Stomach (tissue), 9 donors: ENCODE data around the gene KPTN. TPM values are rescaled to one million over a fixed set of nuclear protein-coding genes. Genes with fewer than 3 reads are reported as not detected.

Experiments used
- DNase-seq, 2 donors: peaks; one replicate each; pipeline versions ENCODE4 v3.0.0 to v3.0.0-alpha.2; 2013 to 2019
- H3K27ac ChIP-seq, 5 donors: fragments of 200-600 bp in 4 of 5; sonication (generic) in 4 of 5; one replicate each; pipeline ENCODE4 v1.5.1; 2013 to 2019; ENCODE audit warnings: mild to moderate bottlenecking in 1 of 5, moderate library complexity in 1 of 5
- H3K27me3 ChIP-seq, 3 donors: fragments of 200-600 bp; sonication (generic); one replicate each; pipeline ENCODE4 v1.5.1; 2017 to 2019; ENCODE audit warnings: mixed run types in 1 of 3
- H3K36me3 ChIP-seq, 4 donors: fragments of 200-600 bp; sonication (generic); 1 replicate in 3 of 4; 2 replicates in 1 of 4; pipeline ENCODE4 v1.5.1; 2016 to 2019
- H3K4me1 ChIP-seq, 4 donors: fragments of 200-600 bp; sonication (generic); one replicate each; pipeline ENCODE4 v1.5.1; 2016 to 2019
- H3K4me3 ChIP-seq, 4 donors: fragments of 200-600 bp; sonication (generic) in 3 of 4; one replicate each; pipeline ENCODE4 v1.5.1; 2016 to 2019; ENCODE audit warnings: mild to moderate bottlenecking in 1 of 4
- H3K9me3 ChIP-seq, 4 donors: fragments of 200-600 bp; sonication (generic); one replicate each; pipeline ENCODE4 v1.5.1; 2016 to 2019
- EP300 ChIP-seq: sonication (generic); formaldehyde crosslinking; IDR thresholded peaks from one replicate; pipeline ENCODE4 v1.6.1; 2017; ENCODE audit warnings: antibody characterized with exemption
- POLR2A ChIP-seq, 4 donors: fragments of 450-650 bp; IDR thresholded peaks; one replicate each; pipeline ENCODE4 v1.6.1; 2016; ENCODE audit warnings: antibody characterized with exemption in 4 of 4, control low read depth in 2 of 4, mild to moderate bottlenecking in 1 of 4, moderate library complexity in 1 of 4
- POLR2AphosphoS5 ChIP-seq, 3 donors: sonication (generic); formaldehyde crosslinking; IDR thresholded peaks; one replicate each; pipeline ENCODE4 v1.6.1; 2016; ENCODE audit warnings: antibody characterized with exemption in 3 of 3
- WGBS, 5 donors: extraction: QIAGEN DNeasy Blood & Tissue Kit in 3 of 5; methylation state at CpG; one replicate each; pipeline versions ENCODE4 v1.1.5 to v1.1.7; 2013 to 2018; 5-methylcytosine and 5-hydroxymethylcytosine counted together
- intact Hi-C: fragments of 100-400 bp; cut with DNase I; formaldehyde crosslinking; loops from one replicate; pipeline ENCODE4 v1.15.1; 2023; ENCODE audit warnings: low total_unique reads
- polyA plus RNA-seq, 3 donors: library from polyadenylated mRNA; stranded (reverse); fragments of 200-250 nt; gene quantifications; one replicate each; pipeline ENCODE4 v1.2.3, GENCODE V29; 2013
- total RNA-seq, 5 donors: library from RNA; depleted of rRNA; stranded (reverse); fragments of >200 nt; gene quantifications; one replicate each; pipeline versions ENCODE4 v1.1.0 to v1.2.3, GENCODE V29; 2014 to 2016
- TF ChIP-seq, protein P1 (sequence below), 7 experiments: fragments of 450-650 bp in 4 of 7; fragments of 200-600 bp in 3 of 7; sonication (generic) in 3 of 7; IDR thresholded peaks; one replicate each; pipeline ENCODE4 v1.5.1; 2016 to 2019; ENCODE audit warnings: antibody characterized with exemption in 7 of 7, control low read depth in 2 of 7, mild to moderate bottlenecking in 1 of 7
- donor health status: healthy with polysubstance abuse.
- donor health status: Bipolar disorder and iron deficiency.
- donor health status: healthy.

The KPTN gene
- total and polyA plus RNA-seq, 8 donors: 3.2 to 28.0 (median 18.9) TPM

DNA sequence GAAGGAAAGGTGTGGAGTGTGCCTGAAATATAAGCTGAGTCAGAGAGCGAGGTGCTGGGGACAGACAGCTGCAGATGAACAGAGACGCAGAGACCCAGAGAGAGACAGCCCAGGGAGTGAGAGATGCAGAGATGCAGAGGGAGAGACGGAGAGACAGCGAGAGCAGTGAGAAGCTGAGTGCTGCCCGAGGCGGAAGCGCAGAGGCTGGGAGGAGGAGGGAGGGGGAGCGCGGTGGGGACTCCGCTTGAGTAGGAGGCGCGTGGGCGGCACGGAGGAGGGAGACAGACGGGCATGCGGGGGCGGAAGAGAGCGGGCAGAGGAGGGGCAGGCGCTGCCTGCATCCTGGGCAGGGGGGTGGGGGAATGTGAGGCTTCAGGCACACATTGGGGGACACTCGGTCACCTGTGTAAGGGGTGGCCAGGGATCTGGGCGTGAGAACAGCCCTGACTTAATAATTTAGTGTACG lies 38.0 kb downstream of the KPTN start:
- Histone ChIP-seq H3K27ac (no peak overlapping the region), H3K4me3 (no peak overlapping the region), H3K27me3 (peaks cover 21 to 97% (median 87%) of the 10 kb centered on the region in 3 donors), H3K4me1 (peaks cover 20 to 32% (median 24%) of the 10 kb centered on the region in 4 donors), H3K9me3 (peaks cover 0 to 8% (median 2%) of the 10 kb centered on the region in 4 donors), H3K36me3 (no peaks in the 10 kb centered on the region)
- no peak for TF ChIP-seq EP300
- TF ChIP-seq, protein P1, sequence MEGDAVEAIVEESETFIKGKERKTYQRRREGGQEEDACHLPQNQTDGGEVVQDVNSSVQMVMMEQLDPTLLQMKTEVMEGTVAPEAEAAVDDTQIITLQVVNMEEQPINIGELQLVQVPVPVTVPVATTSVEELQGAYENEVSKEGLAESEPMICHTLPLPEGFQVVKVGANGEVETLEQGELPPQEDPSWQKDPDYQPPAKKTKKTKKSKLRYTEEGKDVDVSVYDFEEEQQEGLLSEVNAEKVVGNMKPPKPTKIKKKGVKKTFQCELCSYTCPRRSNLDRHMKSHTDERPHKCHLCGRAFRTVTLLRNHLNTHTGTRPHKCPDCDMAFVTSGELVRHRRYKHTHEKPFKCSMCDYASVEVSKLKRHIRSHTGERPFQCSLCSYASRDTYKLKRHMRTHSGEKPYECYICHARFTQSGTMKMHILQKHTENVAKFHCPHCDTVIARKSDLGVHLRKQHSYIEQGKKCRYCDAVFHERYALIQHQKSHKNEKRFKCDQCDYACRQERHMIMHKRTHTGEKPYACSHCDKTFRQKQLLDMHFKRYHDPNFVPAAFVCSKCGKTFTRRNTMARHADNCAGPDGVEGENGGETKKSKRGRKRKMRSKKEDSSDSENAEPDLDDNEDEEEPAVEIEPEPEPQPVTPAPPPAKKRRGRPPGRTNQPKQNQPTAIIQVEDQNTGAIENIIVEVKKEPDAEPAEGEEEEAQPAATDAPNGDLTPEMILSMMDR (IDR thresholded peaks at IDR 0.05): no peak
- TF ChIP-seq POLR2AphosphoS5 (IDR thresholded peaks at IDR 0.05): no peak
- no peak for TF ChIP-seq POLR2A (IDR thresholded peaks at IDR 0.05)
- DNase-seq: peak; percentile 43 to 81
- 4 to 9% (median 5%) methylated on average over 20 to 22 of the region's 22 CpGs for WGBS, 5 donors
- intact Hi-C loops: no loop called here

DNA sequence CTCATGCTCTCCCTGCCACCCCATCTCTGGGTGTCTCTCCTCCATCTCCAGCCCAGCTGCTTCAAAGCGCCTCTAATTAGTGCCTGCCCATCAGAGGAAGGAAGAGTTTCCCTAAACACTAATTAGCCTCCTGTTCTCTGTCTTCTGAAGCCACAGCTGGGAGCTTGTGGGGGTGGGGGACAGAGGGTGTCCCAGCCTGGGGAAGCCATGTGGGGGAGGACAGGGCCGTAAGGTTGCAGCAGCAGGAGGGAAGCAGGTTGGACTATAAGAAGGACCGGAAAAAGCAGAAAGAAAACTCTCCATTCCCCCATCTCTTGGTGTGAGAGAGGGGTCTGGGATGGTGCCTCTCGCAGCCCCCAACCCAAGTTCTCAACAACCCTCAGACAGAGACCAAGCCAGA lies 38.5 kb downstream of the KPTN start:
- H3K36me3 ChIP-seq: no peaks in the 10 kb centered on the region
- peaks cover 21 to 100% (median 89%) of the 10 kb centered on the region in 3 donors for H3K27me3 ChIP-seq
- H3K9me3 ChIP-seq: peaks cover 0 to 8% (median 2%) of the 10 kb centered on the region in 4 donors
- no peak overlapping the region for H3K27ac ChIP-seq
- intact Hi-C loops: no loop called here
- no peak overlapping the region for H3K4me3 ChIP-seq
- DNase-seq: no peak
- peaks cover 20 to 32% (median 24%) of the 10 kb centered on the region in 4 donors for H3K4me1 ChIP-seq
- WGBS, 5 donors: 46 to 58% (median 50%) methylated on average over 4 of the region's 4 CpGs
- TF ChIP-seq, protein P1 (IDR thresholded peaks at IDR 0.05): no peak
- TF ChIP-seq POLR2AphosphoS5 (IDR thresholded peaks at IDR 0.05) (no peak), EP300 (no peak), POLR2A (IDR thresholded peaks at IDR 0.05) (no peak)

DNA sequence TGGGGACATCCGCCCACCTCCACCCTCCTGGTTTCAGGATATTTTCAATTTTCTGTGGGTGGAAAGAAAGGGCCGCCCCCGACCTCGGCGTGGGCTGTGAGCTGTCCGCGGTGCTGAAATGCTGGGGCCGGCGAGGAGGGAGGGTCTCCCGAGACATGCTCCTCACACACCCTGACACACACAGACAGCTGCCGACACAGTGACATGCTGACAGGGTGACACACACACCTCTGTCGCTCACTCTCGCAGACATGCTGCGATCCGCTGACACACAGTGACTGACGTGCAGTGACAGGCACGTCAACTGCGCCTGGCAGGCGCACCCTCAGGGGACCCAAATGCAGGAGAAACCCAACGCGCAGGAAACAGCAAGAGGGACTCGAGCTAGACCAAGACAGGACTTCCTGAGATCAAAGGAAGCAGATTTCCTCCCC lies 39.6 kb downstream of the KPTN start:
- Histone ChIP-seq H3K36me3 (no peaks in the 10 kb centered on the region), H3K27ac (no peak overlapping the region), H3K27me3 (peaks cover 21 to 90% (median 81%) of the 10 kb centered on the region in 3 donors), H3K4me1 (peaks cover 20 to 32% (median 24%) of the 10 kb centered on the region in 4 donors), H3K9me3 (peaks cover 0 to 8% (median 2%) of the 10 kb centered on the region in 4 donors), H3K4me3 (no peak overlapping the region)
- intact Hi-C loops: no loop called here
- DNase-seq: peak in 1 of 2 donors; percentile 36
- TF ChIP-seq, protein P1 (IDR thresholded peaks at IDR 0.05): no peak
- no peak for TF ChIP-seq POLR2AphosphoS5 (IDR thresholded peaks at IDR 0.05)
- no peak for TF ChIP-seq EP300
- TF ChIP-seq POLR2A (IDR thresholded peaks at IDR 0.05): no peak
- 19 to 33% (median 29%) methylated on average over 14 to 22 of the region's 22 CpGs for WGBS, 5 donors

DNA sequence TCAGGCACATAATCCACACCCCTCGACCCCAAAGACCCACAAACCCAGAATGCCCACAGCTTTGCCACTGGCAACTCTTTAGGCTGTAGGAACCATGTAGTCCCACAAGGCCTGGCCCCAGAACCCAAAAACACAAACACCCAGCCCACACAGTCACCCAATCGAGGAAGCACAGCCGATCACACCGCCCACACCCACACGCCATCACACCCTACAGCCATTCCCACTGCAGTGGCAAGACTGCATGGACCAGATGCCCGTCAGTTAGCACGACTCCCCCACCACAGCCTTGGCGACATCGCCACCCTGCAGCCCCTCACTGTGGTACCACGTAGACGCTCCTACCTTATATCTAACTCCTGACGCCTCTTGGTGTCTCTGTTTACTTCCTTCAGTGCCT lies 40.7 kb downstream of the KPTN start:
- WGBS, 5 donors: 60 to 67% (median 65%) methylated on average over 12 of the region's 12 CpGs
- H3K27ac ChIP-seq: no peak overlapping the region
- H3K4me1 ChIP-seq: peaks cover 20 to 32% (median 24%) of the 10 kb centered on the region in 4 donors
- TF ChIP-seq EP300 (no peak), POLR2A (IDR thresholded peaks at IDR 0.05) (no peak), POLR2AphosphoS5 (IDR thresholded peaks at IDR 0.05) (no peak)
- TF ChIP-seq, protein P1 (IDR thresholded peaks at IDR 0.05): no peak
- intact Hi-C loops: no loop called here
- H3K27me3 ChIP-seq: peaks cover 21 to 88% (median 74%) of the 10 kb centered on the region in 3 donors
- peaks cover 0 to 8% (median 2%) of the 10 kb centered on the region in 4 donors for H3K9me3 ChIP-seq
- H3K36me3 ChIP-seq: no peaks in the 10 kb centered on the region
- no peak overlapping the region for H3K4me3 ChIP-seq
- DNase-seq: no peak
